B cell (primary cell): ENCODE measurements around the gene DBP.

ENCODE experiments used
- CTCF ChIP-seq: fragments of 200-600 bp; IDR thresholded peaks from one replicate; pipeline ENCODE4 v1.8.0; 2022; ENCODE audit warnings: antibody characterized with exemption, mild to moderate bottlenecking
- EZH2 ChIP-seq: IDR thresholded peaks from 2 replicates; pipeline ENCODE4 v1.6.1; 2012; ENCODE audit warnings: borderline replicate concordance, low read depth, mild to moderate bottlenecking, moderate library complexity, low read length; ENCODE audit not compliant: insufficient read depth, poor library complexity, severe bottlenecking

- TF ChIP-seq CTCF (no peak), EZH2 (no peak)
These were observed 4.7 kb upstream of the DBP start for GRCh38 chr19:48641850-48642249.
